ENCODE measurements around the gene PCDHAC1. TPM values are rescaled to one million over a fixed set of nuclear protein-coding genes. Genes with fewer than 3 reads are reported as not detected.

PCDHAC1 gene
- total RNA-seq, 1 experiment from 2014 or later: not detected

DNA sequence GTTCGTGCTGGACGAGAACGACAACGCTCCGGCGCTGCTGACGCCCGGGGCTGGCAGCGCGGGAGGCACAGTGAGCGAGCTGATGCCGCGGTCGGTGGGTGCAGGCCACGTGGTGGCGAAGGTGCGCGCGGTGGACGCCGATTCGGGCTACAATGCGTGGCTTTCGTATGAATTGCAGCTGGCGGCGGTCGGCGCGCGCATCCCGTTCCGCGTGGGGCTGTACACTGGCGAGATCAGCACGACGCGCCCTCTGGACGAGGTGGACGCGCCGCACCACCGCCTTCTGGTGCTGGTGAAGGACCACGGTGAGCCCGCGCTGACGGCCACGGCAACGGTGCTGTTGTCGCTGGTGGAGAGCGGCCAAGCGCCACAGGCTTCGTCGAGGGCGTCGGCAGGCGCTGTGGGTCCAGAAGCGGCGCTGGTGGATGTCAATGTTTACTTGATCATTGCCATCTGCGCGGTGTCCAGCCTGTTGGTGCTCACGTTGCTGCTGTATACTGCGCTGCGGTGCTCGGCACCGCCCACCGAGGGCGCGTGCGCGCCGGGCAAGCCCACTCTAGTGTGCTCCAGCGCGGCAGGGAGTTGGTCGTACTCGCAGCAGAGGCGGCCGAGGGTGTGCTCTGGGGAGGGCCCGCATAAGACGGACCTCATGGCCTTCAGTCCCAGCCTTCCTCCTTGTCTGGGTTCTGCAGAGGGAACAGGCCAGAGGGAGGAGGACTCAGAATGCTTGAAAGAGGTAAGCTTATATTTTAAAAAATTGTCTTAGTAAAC, 42.0 kb upstream of the PCDHAC1 start:
- intact Hi-C loops (cut with micrococcal nuclease; ENCODE audit: unreplicated experiment): no loop called here
- TF ChIP-seq, protein P1, sequence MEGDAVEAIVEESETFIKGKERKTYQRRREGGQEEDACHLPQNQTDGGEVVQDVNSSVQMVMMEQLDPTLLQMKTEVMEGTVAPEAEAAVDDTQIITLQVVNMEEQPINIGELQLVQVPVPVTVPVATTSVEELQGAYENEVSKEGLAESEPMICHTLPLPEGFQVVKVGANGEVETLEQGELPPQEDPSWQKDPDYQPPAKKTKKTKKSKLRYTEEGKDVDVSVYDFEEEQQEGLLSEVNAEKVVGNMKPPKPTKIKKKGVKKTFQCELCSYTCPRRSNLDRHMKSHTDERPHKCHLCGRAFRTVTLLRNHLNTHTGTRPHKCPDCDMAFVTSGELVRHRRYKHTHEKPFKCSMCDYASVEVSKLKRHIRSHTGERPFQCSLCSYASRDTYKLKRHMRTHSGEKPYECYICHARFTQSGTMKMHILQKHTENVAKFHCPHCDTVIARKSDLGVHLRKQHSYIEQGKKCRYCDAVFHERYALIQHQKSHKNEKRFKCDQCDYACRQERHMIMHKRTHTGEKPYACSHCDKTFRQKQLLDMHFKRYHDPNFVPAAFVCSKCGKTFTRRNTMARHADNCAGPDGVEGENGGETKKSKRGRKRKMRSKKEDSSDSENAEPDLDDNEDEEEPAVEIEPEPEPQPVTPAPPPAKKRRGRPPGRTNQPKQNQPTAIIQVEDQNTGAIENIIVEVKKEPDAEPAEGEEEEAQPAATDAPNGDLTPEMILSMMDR (IDR thresholded peaks at IDR 0.05; ENCODE audit: insufficient read depth in 1 of 2, low read depth in 1 of 2, low read length in 1 of 2, severe bottlenecking in 1 of 2, unreplicated experiment in 1 of 2): no peak
- Mint-ChIP-seq H3K36me3 (ENCODE audit: insufficient read depth, unreplicated experiment) (no peaks in the 10 kb centered on the region), H3K4me1 (ENCODE audit: low read depth, unreplicated experiment) (no peaks in the 10 kb centered on the region), H3K27me3 (ENCODE audit: insufficient read depth, unreplicated experiment) (no peaks in the 10 kb centered on the region), H3K9me3 (ENCODE audit: unreplicated experiment) (peaks cover 15% of the 10 kb centered on the region), H3K4me3 (ENCODE audit: unreplicated experiment) (no peak overlapping the region), H3K27ac (ENCODE audit: unreplicated experiment) (no peak overlapping the region)
- no TSS peak for BruUV-seq (replicated peaks)
- Histone ChIP-seq H3K4me3 (ENCODE audit: low read depth, low read length) (no peak overlapping the region), H3K4me1 (no peaks in the 10 kb centered on the region), H3K36me3 (ENCODE audit: control insufficient read depth, insufficient read depth, low read length) (no peaks in the 10 kb centered on the region), H3K9me3 (no peaks in the 10 kb centered on the region; the same call in 1 of the 2 replicates), H3K27me3 (replicated peaks; ENCODE audit: control insufficient read depth, insufficient read depth, low read length) (no peaks in the 10 kb centered on the region)
- no peak for DNase-seq
- ChIA-PET CTCF (no interaction called here), POLR2A (no interaction called here)

DNA sequence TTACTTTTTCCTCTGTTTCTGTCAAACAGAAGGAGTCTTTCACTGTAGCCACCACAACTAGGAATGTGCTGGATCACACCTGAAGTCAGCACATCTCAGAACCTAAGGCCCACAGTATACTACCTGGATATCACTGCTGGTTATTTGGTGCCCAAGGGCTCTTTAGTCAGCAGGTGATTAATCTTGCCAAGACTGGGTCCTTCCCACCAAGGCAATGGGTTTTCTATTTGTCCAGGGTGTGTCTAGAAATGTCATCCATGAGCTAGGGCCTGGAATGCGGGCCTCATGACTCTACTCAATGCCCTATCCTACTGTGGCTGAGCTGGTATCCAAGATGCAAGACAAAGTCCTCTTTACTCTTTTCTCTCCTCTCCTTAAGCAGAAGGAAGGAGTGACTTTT, 9.8 kb upstream of the PCDHAC1 start:
- CTCF ChIA-PET: no interaction called here
- Mint-ChIP-seq H3K36me3 (ENCODE audit: insufficient read depth, unreplicated experiment) (no peaks in the 10 kb centered on the region), H3K27me3 (ENCODE audit: insufficient read depth, unreplicated experiment) (no peaks in the 10 kb centered on the region)

DNA sequence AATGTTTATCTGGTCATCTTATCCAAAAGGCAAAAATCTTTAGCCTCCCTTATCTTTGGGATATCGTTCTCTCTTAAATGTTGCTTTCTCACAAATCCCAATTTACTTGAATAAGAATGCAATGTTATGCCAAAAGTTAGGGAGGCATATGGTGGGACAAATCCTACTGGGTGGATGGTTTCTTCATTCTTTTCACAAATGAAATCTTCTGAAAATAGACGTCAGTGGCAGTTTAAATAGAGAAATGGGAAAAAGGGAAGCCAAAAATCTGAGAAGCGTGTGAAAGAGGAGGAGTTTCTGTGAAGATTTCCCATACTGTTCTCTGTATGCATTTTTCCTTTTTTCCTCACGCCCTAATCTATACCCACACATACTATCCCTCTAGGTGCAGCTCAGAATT, 2.5 kb upstream of the PCDHAC1 start:
- H3K9me3 Mint-ChIP-seq (ENCODE audit: unreplicated experiment): no peaks in the 10 kb centered on the region
- POLR2A ChIA-PET: no interaction called here
- TF ChIP-seq, protein P1 (IDR thresholded peaks at IDR 0.05; ENCODE audit: insufficient read depth in 1 of 2, low read depth in 1 of 2, low read length in 1 of 2, severe bottlenecking in 1 of 2, unreplicated experiment in 1 of 2): no peak
- no peak for DNase-seq
- Histone ChIP-seq H3K36me3 (ENCODE audit: control insufficient read depth, insufficient read depth, low read length) (no peaks in the 10 kb centered on the region), H3K9me3 (no peaks in the 10 kb centered on the region), H3K4me1 (no peaks in the 10 kb centered on the region), H3K27me3 (replicated peaks; ENCODE audit: control insufficient read depth, insufficient read depth, low read length) (no peaks in the 10 kb centered on the region), H3K4me3 (ENCODE audit: low read depth, low read length) (no peak overlapping the region)
- H3K27ac Mint-ChIP-seq (ENCODE audit: unreplicated experiment): no peak overlapping the region
- H3K4me3 Mint-ChIP-seq (ENCODE audit: unreplicated experiment): no peak overlapping the region
- H3K4me1 Mint-ChIP-seq (ENCODE audit: low read depth, unreplicated experiment): no peaks in the 10 kb centered on the region
- intact Hi-C loops (cut with micrococcal nuclease; ENCODE audit: unreplicated experiment): no loop called here
- H3K27me3 Mint-ChIP-seq (ENCODE audit: insufficient read depth, unreplicated experiment): no peaks in the 10 kb centered on the region
- no TSS peak for BruUV-seq (replicated peaks)
- H3K36me3 Mint-ChIP-seq (ENCODE audit: insufficient read depth, unreplicated experiment): no peaks in the 10 kb centered on the region
- CTCF ChIA-PET: no interaction called here

More for the DNA sequence above, 9.8 kb upstream of the PCDHAC1 start:
- TF ChIP-seq, protein P1 (IDR thresholded peaks at IDR 0.05; ENCODE audit: insufficient read depth in 1 of 2, low read depth in 1 of 2, low read length in 1 of 2, severe bottlenecking in 1 of 2, unreplicated experiment in 1 of 2): no peak
- POLR2A ChIA-PET: no interaction called here
- no peak overlapping the region for H3K4me3 ChIP-seq (ENCODE audit: low read depth, low read length)
- H3K27ac Mint-ChIP-seq (ENCODE audit: unreplicated experiment): no peak overlapping the region
- no TSS peak for BruUV-seq (replicated peaks)
- no peak overlapping the region for H3K4me3 Mint-ChIP-seq (ENCODE audit: unreplicated experiment)
- H3K9me3 ChIP-seq: no peaks in the 10 kb centered on the region
- H3K9me3 Mint-ChIP-seq (ENCODE audit: unreplicated experiment): no peaks in the 10 kb centered on the region
- intact Hi-C loops (cut with micrococcal nuclease; ENCODE audit: unreplicated experiment): no loop called here
- no peaks in the 10 kb centered on the region for H3K36me3 ChIP-seq (ENCODE audit: control insufficient read depth, insufficient read depth, low read length)
- no peak for DNase-seq
- no peaks in the 10 kb centered on the region for H3K27me3 ChIP-seq (replicated peaks; ENCODE audit: control insufficient read depth, insufficient read depth, low read length)
- H3K4me1 ChIP-seq: no peaks in the 10 kb centered on the region
- H3K4me1 Mint-ChIP-seq (ENCODE audit: low read depth, unreplicated experiment): no peaks in the 10 kb centered on the region
